Brain pericyte (primary cell): ENCODE results near the gene SAMD4B.

Experiments
- DNase-seq: peaks from one replicate; pipeline ENCODE4 v3.0.0-alpha.2; 2012; ENCODE audit warnings: low read depth, low spot score

Gene SAMD4B

GRCh38 chr19:39409208-39410016, 67.2 kb downstream of the SAMD4B start:
- no peak for DNase-seq

GRCh38 chr19:39410017-39410830, 68.0 kb downstream of the SAMD4B start:
- DNase-seq = no peak

GRCh38 chr19:39410831-39411080, 68.5 kb downstream of the SAMD4B start:
- no peak for DNase-seq

- no peak for DNase-seq
Observed at GRCh38 chr19:39411081-39411831, 69.0 kb downstream of the SAMD4B start.

GRCh38 chr19:39411832-39412099, 69.5 kb downstream of the SAMD4B start:
- peak; percentile 80 for DNase-seq

GRCh38 chr19:39412100-39412866, 70.1 kb downstream of the SAMD4B start, which contains the start of gene PLEKHG2:
PLEKHG2 (plus strand) TSS chr19:39412669; CDS start chr19:39414087, 1,418 bp downstream.
- DNase-seq = peak; percentile 99

- DNase-seq = no peak
Observed at GRCh38 chr19:39412867-39413271, 70.6 kb downstream of the SAMD4B start.

- DNase-seq = no peak
Observed at GRCh38 chr19:39413272-39413910, 71.2 kb downstream of the SAMD4B start.

- no peak for DNase-seq
Observed at GRCh38 chr19:39413911-39414608, 71.8 kb downstream of the SAMD4B start.

GRCh38 chr19:39415111-39416046, 73.2 kb downstream of the SAMD4B start:
- DNase-seq = no peak

- no peak for DNase-seq
Observed at GRCh38 chr19:39416152-39417120, 74.2 kb downstream of the SAMD4B start.

- no peak for DNase-seq
Observed at GRCh38 chr19:39417463-39418181, 75.4 kb downstream of the SAMD4B start.

- no peak for DNase-seq
Observed at GRCh38 chr19:39419003-39419402, 76.8 kb downstream of the SAMD4B start.

- no peak for DNase-seq
Observed at GRCh38 chr19:39420769-39421168, 78.5 kb downstream of the SAMD4B start.

- DNase-seq = no peak
Observed at GRCh38 chr19:39422020-39422419, 79.8 kb downstream of the SAMD4B start.

GRCh38 chr19:39423258-39424086, 81.3 kb downstream of the SAMD4B start:
- DNase-seq = no peak

- no peak for DNase-seq
Observed at GRCh38 chr19:39424934-39425333, 82.7 kb downstream of the SAMD4B start.
